B cell (primary cell): ENCODE results near the gene DNAH6. TPM values are rescaled to one million over a fixed set of nuclear protein-coding genes. Genes with fewer than 3 reads are reported as not detected.

Source experiments
- ATAC-seq: fragments of 200-7000 bp; cut with Tn5 transposase; one replicate; pipeline ENCODE4 v1.10.0; 2021; ENCODE audit warnings: low read depth, mild to moderate bottlenecking, moderate number of reproducible peaks, moderate library complexity
- CTCF ChIA-PET: fragments of 350-600 bp; sonication (Branson Sonifier 250); formaldehyde crosslinking; loops from one replicate; lab custom pipeline; 2021; ENCODE audit warnings: antibody characterized with exemption, inconsistent platforms; lab: Charles Lee
- POLR2A ChIA-PET: fragments of 350-600 bp; sonication (Branson Sonifier 250); formaldehyde crosslinking; loops from one replicate; lab custom pipeline; 2021; ENCODE audit warnings: antibody characterized with exemption; lab: Charles Lee
- DNase-seq: peaks from one replicate; pipeline ENCODE4 v3.0.0; 2013
- H2AFZ ChIP-seq: 2 replicates; pipeline ENCODE4 v1.6.1; 2012; ENCODE audit warnings: mild to moderate bottlenecking, low read depth, low read length; ENCODE audit not compliant: insufficient read depth, poor library complexity, severe bottlenecking
- H3K27ac ChIP-seq, 2 donors: 1 replicate in 1 of 2; 2 replicates in 1 of 2; pipeline ENCODE4 v1.5.1; 2012 to 2013; ENCODE audit warnings: low read length in 2 of 2, mild to moderate bottlenecking in 2 of 2, moderate library complexity in 1 of 2
- H3K27me3 ChIP-seq, 4 experiments: fragments of 200-600 bp in 1 of 4; sonication (generic) in 1 of 4; replicated peaks in 1 of 4; 1 replicate in 2 of 4; 2 replicates in 2 of 4; pipeline versions ENCODE4 v1.6.1 to v1.7.0; 2013 to 2016; ENCODE audit warnings: low read length in 3 of 4, mild to moderate bottlenecking in 2 of 4, mixed read lengths in 1 of 4, moderate library complexity in 1 of 4; ENCODE audit not compliant: insufficient read depth in 4 of 4, control insufficient read depth in 3 of 4; ENCODE audit errors: control extremely low read depth in 1 of 4
- H3K36me3 ChIP-seq, 2 experiments: replicated peaks in 1 of 2; 1 replicate in 1 of 2; 2 replicates in 1 of 2; pipeline versions ENCODE4 v1.6.1 to v1.7.1; 2013; ENCODE audit warnings: low read length in 1 of 2; ENCODE audit not compliant: insufficient read depth in 2 of 2, control insufficient read depth in 1 of 2; ENCODE audit errors: control extremely low read depth in 1 of 2, extremely low read depth in 1 of 2
- H3K4me1 ChIP-seq, 2 donors: fragments of 200-600 bp in 1 of 2; sonication (generic) in 1 of 2; 1 replicate in 1 of 2; 2 replicates in 1 of 2; pipeline versions ENCODE4 v1.5.1 to v1.6.1; 2013 to 2017; ENCODE audit warnings: low read length in 2 of 2; ENCODE audit not compliant: control insufficient read depth in 2 of 2, insufficient read depth in 2 of 2
- H3K4me2 ChIP-seq: replicated peaks from 2 replicates; pipeline ENCODE3; 2012; ENCODE audit warnings: mild to moderate bottlenecking, low read depth, low read length; ENCODE audit not compliant: poor library complexity, severe bottlenecking
- H3K4me3 ChIP-seq, 5 experiments: fragments of 200-600 bp in 1 of 5; sonication (generic) in 1 of 5; 1 replicate in 3 of 5; 2 replicates in 2 of 5; pipeline versions ENCODE4 v1.5.1 to v1.7.0; 2011 to 2016; ENCODE audit warnings: low read length in 4 of 5, mild to moderate bottlenecking in 4 of 5, low read depth in 2 of 5, control low read depth in 1 of 5, moderate library complexity in 1 of 5; ENCODE audit not compliant: insufficient read depth in 1 of 5; ENCODE audit errors: control extremely low read depth in 1 of 5, extremely low read depth in 1 of 5
- H3K79me2 ChIP-seq: fragments of 200-600 bp; sonication (generic); one replicate; pipeline ENCODE4 v1.6.0; 2016; ENCODE audit warnings: low read length; ENCODE audit not compliant: control insufficient read depth, insufficient read depth
- H3K9ac ChIP-seq: fragments of 200-600 bp; sonication (generic); 2 replicates; pipeline ENCODE4 v1.6.1; 2017; ENCODE audit warnings: mild to moderate bottlenecking, low read length, moderate library complexity
- H3K9me3 ChIP-seq, 3 donors: one replicate each; pipeline versions ENCODE4 v1.6.1 to v1.7.1; 2013; ENCODE audit warnings: low read length in 2 of 3; ENCODE audit not compliant: control insufficient read depth in 2 of 3, insufficient read depth in 1 of 3; ENCODE audit errors: control extremely low read depth in 1 of 3
- H4K20me1 ChIP-seq: 2 replicates; pipeline ENCODE4 v1.6.0; 2012; ENCODE audit warnings: mild to moderate bottlenecking, low read length; ENCODE audit not compliant: insufficient read depth, control insufficient read depth, poor library complexity, severe bottlenecking
- H3K27ac Mint-ChIP-seq: one replicate; pipeline ENCODE4 v1.8.0; 2021; ENCODE audit warnings: mixed read lengths
- H3K27me3 Mint-ChIP-seq: one replicate; pipeline ENCODE4 v1.8.0; 2021; ENCODE audit warnings: mixed read lengths
- H3K4me1 Mint-ChIP-seq: one replicate; pipeline ENCODE4 v1.8.0; 2021; ENCODE audit warnings: mixed read lengths
- H3K4me3 Mint-ChIP-seq: one replicate; pipeline ENCODE4 v1.8.0; 2021; ENCODE audit warnings: mixed read lengths
- H3K9me3 Mint-ChIP-seq: one replicate; pipeline ENCODE4 v1.8.0; 2022; ENCODE audit warnings: mixed read lengths; ENCODE audit not compliant: insufficient read depth
- EZH2 ChIP-seq: IDR thresholded peaks from 2 replicates; pipeline ENCODE4 v1.6.1; 2012; ENCODE audit warnings: borderline replicate concordance, low read depth, mild to moderate bottlenecking, moderate library complexity, low read length; ENCODE audit not compliant: insufficient read depth, poor library complexity, severe bottlenecking
- WGBS: methylation state at CpG from one replicate; pipeline ENCODE4 v1.1.5; 2013; ENCODE audit warnings: missing lambda C conversion rate; ENCODE audit not compliant: insufficient coverage; 5-methylcytosine and 5-hydroxymethylcytosine counted together
- intact Hi-C: fragments of 100-400 bp; cut with micrococcal nuclease; formaldehyde crosslinking; loops from one replicate; pipeline ENCODE4 v1.10.0; 2022
- polyA plus RNA-seq: library from polyadenylated mRNA; depleted of rRNA; stranded (reverse); fragments of >200 nt; gene quantifications from 2 replicates; pipeline ENCODE4 v1.2.3, GENCODE V29; 2012
- total RNA-seq, 2 donors: library from RNA; stranded (reverse); fragments of 120-200 nt in 1 of 2; gene quantifications; 1 replicate in 1 of 2; 2 replicates in 1 of 2; pipeline versions ENCODE4 v1.2.3 to v1.2.4, GENCODE V29; 2013 to 2022
- TF ChIP-seq, protein P1 (sequence below): fragments of 200-600 bp; IDR thresholded peaks from one replicate; pipeline ENCODE4 v1.8.0; 2022; ENCODE audit warnings: antibody characterized with exemption, mild to moderate bottlenecking

Gene DNAH6
- total and polyA plus RNA-seq, 2 donors (not counting 1 experiment from before 2014, with no cell fraction given), result 0.01 to 1.9 TPM

DNA sequence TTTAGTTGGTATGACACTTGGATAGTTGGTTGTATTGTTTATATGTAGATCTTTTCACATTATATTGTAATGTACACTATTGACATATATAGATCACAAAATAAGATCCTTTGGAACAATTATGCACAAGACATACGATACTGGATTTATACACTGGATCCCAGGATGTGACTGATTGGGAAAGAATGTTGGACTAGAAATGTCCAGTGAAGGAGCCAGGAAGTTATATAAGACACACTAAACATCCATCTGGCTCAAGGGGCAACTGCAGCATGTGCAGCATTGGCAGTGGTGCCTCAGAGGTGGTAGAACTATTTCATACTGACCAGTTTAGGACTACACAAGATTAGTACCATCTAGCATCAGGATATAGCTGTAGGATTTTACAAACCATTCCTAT, 259.7 kb downstream of the DNAH6 start:
- Mint-ChIP-seq H3K27me3 (no peaks in the 10 kb centered on the region), H3K27ac (no peak overlapping the region), H3K4me3 (no peak overlapping the region), H3K9me3 (peaks cover 22% of the 10 kb centered on the region), H3K4me1 (peaks cover 13% of the 10 kb centered on the region)
- H4K20me1 ChIP-seq, result no peaks in the 10 kb centered on the region
- ChIA-PET POLR2A (no interaction called here), CTCF (no interaction called here)
- H3K27me3 ChIP-seq, result no peaks in the 10 kb centered on the region
- no peaks in the 10 kb centered on the region for H3K79me2 ChIP-seq
- intact Hi-C loops, result no loop called here
- no peak overlapping the region for H2AFZ ChIP-seq
- ATAC-seq (no peak), DNase-seq (no peak)
- WGBS, result no CpG with 5 or more reads among the region's 1 CpG
- H3K9me3 ChIP-seq, result peaks cover 1 to 15% (median 7%) of the 10 kb centered on the region in 3 donors
- TF ChIP-seq, protein P1, sequence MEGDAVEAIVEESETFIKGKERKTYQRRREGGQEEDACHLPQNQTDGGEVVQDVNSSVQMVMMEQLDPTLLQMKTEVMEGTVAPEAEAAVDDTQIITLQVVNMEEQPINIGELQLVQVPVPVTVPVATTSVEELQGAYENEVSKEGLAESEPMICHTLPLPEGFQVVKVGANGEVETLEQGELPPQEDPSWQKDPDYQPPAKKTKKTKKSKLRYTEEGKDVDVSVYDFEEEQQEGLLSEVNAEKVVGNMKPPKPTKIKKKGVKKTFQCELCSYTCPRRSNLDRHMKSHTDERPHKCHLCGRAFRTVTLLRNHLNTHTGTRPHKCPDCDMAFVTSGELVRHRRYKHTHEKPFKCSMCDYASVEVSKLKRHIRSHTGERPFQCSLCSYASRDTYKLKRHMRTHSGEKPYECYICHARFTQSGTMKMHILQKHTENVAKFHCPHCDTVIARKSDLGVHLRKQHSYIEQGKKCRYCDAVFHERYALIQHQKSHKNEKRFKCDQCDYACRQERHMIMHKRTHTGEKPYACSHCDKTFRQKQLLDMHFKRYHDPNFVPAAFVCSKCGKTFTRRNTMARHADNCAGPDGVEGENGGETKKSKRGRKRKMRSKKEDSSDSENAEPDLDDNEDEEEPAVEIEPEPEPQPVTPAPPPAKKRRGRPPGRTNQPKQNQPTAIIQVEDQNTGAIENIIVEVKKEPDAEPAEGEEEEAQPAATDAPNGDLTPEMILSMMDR, result no peak
- no peak for TF ChIP-seq EZH2
- H3K36me3 ChIP-seq, result no peaks in the 10 kb centered on the region
- no peak overlapping the region for H3K27ac ChIP-seq
- no peak overlapping the region for H3K9ac ChIP-seq
- no peak overlapping the region for H3K4me3 ChIP-seq
- peaks cover 8 to 9% of the 10 kb centered on the region in 2 donors for H3K4me1 ChIP-seq
- no peak overlapping the region for H3K4me2 ChIP-seq

DNA sequence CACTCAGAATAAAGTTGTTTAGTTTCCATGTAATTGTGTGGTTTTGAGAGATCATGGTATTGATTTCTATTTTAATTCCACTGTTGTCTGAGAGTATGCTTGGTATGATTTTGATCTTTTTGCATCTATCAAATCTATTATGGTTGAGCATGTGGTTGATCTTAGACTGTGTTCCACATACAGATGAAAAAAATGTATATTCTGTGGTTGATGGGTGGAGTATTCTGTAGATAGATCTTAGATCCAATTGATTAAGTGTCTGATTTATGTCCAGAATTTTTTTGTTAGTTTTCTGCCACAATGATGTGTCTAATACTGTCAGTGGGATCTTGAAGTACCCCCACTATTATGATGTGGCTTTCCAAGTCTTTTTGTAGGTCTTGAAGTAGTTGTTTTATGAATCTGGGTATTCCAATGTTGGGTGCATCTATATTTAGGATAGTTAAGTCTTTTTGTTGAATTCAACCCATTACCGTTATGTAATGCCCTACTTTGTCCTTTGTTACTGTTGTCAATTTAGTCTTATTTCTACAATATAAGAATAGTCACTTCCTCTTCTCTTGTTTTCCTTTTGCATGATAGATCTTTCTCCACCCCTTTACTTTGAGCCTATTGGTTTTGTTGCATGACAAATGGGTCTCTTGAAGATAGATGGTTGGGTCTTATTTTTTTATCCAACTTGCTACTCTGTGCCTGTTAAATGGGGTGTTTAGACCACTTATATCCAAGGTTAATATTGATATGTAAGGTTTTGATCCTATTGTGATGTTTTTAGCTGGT, 262.8 kb downstream of the DNAH6 start:
- no peak overlapping the region for H3K27ac ChIP-seq
- H3K9ac ChIP-seq, result no peak overlapping the region
- POLR2A ChIA-PET, result no interaction called here
- CTCF ChIA-PET, result interaction anchor here (0.7 kb wide), 1 partner anchor 146 kb away, joined by 3 read pairs; no protein-coding TSS in a partner anchor
- no peaks in the 10 kb centered on the region for H3K79me2 ChIP-seq
- H3K4me3 ChIP-seq, result no peak overlapping the region
- no peaks in the 10 kb centered on the region for H3K36me3 ChIP-seq
- TF ChIP-seq, protein P1, result no peak
- no peak for TF ChIP-seq EZH2
- no peaks in the 10 kb centered on the region for H4K20me1 ChIP-seq
- H3K4me1 ChIP-seq, result peaks cover 29 to 30% of the 10 kb centered on the region in 2 donors
- no peak for DNase-seq
- no peaks in the 10 kb centered on the region for H3K27me3 Mint-ChIP-seq
- peaks cover 0 to 9% (median 1%) of the 10 kb centered on the region in 3 donors for H3K9me3 ChIP-seq
- intact Hi-C loops, result no loop called here
- no peak overlapping the region for H3K27ac Mint-ChIP-seq
- H3K9me3 Mint-ChIP-seq, result peaks cover 8% of the 10 kb centered on the region
- peaks cover 34% of the 10 kb centered on the region for H3K4me1 Mint-ChIP-seq
- H3K4me3 Mint-ChIP-seq, result no peak overlapping the region
- WGBS, result no CpG with 5 or more reads among the region's 1 CpG
- H2AFZ ChIP-seq, result no peak overlapping the region
- ATAC-seq, result no peak
- no peaks in the 10 kb centered on the region for H3K27me3 ChIP-seq
- H3K4me2 ChIP-seq, result peak overlapping the region; percentile 7
